GM18519 (cell line): ENCODE measurements around the gene LIPN.

Experiments used
- ATAC-seq: cut with Tn5 transposase; IDR thresholded peaks from one replicate; pipeline ENCODE4 v1.9.1; 2021; ENCODE audit warnings: mild to moderate bottlenecking, moderate library complexity; ENCODE audit not compliant: unreplicated experiment, low FRiP score

LIPN gene

DNA sequence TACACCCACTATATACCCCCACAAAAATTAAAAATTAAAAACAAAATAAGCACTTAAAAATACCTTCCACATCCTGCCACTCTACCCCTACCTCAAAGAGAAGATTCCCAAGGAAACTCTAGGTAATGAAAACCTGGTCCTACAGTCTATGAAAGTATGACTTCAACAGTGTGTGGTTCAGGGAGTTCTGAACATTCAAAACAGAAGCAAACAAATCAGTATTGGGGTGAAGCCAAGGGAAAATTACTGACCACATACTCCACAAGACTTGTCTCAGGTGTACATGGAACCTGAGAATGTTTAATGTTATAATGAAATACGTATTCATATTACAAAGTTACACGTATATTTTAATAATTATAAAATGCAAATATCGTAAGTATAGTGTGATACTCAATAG lies 22.4 kb downstream of the LIPN start:
- no peak for ATAC-seq

DNA sequence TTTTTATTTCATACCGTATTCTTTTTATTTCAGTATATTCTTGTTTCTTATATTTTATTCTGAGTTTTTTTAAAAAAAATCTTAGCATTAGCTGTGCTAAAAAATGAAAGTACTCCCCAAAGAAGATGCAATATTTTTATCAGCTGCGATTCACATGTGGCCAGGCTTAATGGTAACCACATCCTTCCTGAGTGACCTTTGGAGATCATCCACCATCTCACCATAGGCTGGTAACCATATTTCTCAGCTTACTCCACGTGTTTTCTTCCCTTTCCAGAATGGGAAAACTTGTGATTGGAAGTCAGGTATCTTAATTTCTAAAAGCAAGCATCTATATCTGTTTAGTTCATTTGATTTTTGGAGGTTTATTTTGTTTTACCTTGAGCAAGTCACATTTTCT lies 23.9 kb downstream of the LIPN start:
- ATAC-seq = no peak

DNA sequence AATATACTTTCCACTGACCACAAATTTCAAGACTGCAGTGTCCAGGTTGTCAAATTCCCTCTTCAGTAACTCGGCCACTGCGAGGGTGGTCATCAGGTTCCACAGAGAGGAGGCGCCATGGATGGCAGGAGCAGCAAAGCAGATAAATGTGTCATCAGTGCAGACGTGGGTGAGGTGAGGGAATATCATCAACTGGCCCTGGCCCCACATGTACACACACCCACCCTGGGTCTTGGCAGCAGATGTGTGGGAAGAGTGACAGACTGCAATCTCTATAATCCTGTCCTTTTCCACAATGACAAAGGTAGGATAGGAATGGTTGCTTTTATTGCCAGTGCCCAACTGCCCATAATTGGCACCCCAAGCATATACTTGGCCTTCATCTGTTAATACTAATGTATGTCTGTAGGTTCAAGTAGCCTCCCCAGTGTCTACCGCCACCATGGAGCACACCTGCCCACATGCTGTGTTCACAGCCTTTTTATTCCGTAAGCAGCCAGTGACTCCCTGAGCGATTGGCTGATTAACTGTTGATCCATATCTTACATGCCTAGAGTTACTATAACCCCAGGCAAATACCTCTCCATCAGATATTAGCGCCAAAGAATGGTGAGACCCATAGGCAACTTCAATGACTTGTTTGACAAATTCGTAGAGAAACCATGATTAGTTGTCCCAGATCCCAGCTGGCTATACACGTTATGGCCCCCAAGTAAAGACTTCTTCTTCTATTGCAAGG lies 26.4 kb downstream of the LIPN start:
- ATAC-seq = no peak

- no peak for ATAC-seq
Measured at GRCh38 chr10:88787463-88787862, 27.6 kb downstream of the LIPN start.

GRCh38 chr10:88788924-88789323 lies 29.1 kb downstream of the LIPN start:
- ATAC-seq = no peak

GRCh38 chr10:88791924-88792323 lies 32.1 kb downstream of the LIPN start:
- no peak for ATAC-seq

DNA sequence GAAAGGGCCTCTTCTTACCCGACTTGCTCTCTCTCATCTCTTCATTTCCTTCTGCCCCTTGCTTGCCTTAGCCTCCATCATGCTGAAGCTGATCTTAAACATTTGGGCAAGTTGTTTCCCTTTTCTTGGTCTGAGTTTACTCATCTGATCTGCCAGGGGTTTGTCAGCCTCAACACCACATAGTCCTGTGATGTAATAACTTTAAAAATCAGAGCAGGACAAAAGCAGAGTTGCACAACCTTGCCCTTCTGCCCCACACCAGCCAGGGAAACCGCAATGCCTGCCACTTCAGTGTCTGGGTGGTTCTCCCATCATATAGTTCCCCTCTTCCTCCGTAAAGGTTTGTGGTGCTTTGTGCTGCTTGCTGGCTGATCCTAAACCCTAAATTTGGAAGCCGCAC lies 32.8 kb downstream of the LIPN start:
- no peak for ATAC-seq

DNA sequence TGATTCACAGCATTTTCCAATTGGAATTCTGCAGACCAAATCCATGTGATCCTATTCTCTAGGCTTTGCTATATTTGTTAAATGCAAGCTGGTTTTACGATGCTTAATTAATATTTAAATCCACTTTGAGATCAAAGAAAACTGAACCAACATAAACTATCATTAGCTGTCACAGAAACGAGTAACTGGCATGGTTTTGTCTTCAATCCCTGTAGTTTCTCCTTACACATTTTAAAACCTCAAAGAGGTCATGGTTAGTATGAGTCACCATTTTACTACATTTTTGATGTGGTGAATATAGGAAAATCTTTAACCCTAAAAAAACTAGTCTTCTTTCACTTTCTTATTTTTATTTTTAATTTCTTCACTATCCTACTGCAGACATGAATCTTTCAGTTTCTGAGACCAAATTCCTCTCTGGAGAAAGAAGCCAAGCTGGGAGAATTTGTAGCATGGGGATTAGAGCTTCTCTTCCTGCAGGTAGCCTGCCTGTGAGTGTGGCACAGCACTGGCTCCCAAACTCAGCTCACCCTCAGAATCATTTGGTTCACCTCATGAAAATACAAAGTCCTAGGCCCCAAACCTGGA lies 34.0 kb downstream of the LIPN start:
- no peak for ATAC-seq

GRCh38 chr10:88794731-88795130 lies 34.9 kb downstream of the LIPN start:
- ATAC-seq = no peak

DNA sequence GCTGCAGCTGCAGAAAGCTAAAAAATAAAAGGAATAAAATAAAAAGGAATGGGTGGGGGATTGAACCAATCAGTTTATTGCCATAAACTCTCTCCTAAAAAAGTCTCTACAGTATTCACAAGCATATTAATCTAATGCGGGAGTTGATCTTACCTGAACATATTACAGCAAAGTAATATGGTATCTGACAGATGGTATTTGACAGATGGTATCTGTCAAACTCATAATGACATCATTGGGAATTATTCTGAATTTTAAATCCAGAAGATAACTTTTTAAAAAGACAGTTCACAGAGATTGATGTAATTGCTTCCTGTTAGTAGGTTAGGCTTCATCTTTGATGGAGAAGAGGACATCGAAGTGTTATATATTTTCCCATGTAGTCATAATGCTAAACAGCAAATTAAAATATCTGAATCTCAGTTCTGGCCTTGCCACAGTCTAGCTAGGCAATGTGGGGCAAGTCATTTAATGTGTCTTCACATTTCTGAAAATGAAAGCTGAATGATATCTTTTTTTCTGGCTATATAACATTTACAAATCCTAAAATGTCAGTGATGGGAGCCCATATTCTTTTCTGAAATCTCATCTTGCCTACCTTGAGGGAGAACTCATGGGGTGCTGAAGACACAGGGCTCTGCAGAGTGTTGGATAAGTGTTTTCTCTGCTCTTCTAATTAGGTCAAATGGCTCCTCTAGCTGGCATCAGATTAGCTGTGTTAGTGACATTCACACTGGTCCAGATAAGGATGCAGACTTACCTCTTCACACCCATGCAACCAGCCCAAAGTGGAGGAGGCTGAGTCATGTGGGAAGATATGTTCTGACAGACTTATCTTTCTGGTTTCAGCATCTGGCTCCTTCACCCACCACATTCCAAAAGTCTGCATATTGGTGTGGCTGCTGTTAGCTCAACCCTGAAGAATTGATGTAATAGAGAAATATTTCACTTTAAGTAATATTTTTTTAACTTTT lies 40.6 kb downstream of the LIPN start:
- ATAC-seq = no peak

GRCh38 chr10:88802523-88803285 lies 42.9 kb downstream of the LIPN start, which contains the start of gene LIPM:
TSS of gene LIPM (plus strand) at chr10:88802730. CDS start at chr10:88802897, 167 bp downstream.
- ATAC-seq = no peak

DNA sequence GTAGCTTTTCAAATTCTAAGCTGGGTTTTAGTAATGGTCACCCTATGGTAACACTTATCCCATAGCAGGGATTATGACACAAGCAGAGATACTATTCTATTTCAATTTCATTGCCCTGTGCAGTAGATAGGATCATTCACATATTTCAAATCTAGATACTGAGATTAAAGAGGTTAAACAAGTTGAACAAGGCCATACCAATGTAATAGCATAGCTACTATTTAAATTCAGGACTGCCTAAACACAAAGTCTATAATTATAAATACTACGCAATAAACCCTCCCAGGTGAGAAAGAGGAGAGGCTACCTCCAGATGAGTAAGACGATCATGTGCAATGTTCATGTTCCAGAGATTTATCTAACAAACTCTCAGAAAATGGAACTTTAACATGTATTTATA lies 43.8 kb downstream of the LIPN start:
- no peak for ATAC-seq

DNA sequence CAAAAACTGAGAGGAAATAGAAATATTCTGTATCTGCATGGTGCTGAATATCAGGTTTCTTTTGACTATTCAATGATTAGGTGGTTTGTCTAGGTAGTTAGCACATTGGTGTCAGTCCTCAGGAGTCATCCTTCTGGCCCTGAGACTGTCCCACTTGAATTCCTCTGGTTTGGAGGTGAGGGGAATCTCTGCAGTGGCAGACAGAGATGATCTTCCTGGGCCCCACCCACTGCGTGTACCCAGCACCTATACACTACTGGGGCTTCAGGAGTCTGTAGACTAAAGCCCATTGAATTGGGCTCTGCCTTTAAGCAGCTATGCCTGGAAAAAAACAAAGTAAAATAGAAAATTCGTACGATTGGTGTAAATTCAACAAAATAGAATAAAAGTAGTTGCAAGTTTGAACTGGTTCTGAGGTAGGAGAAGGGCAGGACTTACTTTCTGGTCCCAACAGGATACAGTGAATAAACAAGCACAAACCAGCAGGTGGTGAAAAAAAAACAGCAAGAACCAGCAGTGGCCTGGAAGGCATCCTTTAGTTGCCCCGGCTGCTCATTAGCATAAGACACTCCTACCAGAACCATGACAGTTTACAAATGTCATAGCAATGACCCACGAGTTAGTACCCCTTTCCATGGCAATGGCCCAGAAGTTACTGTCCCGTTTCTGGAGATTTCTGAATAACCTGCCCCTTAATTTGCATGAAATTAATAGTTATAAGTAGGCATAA lies 44.4 kb downstream of the LIPN start:
- no peak for ATAC-seq

GRCh38 chr10:88805361-88805760 lies 45.5 kb downstream of the LIPN start:
- ATAC-seq = no peak

- no peak for ATAC-seq
Measured at GRCh38 chr10:88805924-88806323, 46.1 kb downstream of the LIPN start.

DNA sequence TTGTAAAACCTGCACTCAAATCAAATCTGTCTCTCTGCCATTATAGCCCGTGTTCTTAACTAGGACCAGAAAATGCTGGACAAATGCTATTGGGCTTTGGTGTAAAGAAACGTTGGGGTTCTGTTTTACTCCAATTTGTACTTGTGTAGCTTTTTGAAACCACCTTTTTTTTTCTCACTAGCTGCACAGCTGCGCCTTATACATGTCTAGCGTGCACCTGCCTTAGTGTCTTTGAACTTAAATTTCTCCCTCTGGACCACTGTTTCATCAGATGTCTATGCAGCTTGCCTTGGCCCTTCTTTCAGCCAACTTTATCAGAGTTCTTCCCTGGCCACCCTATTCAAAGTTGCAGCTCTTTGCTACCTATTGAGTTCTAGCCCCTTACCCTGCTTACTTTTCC lies 49.8 kb downstream of the LIPN start:
- no peak for ATAC-seq

DNA sequence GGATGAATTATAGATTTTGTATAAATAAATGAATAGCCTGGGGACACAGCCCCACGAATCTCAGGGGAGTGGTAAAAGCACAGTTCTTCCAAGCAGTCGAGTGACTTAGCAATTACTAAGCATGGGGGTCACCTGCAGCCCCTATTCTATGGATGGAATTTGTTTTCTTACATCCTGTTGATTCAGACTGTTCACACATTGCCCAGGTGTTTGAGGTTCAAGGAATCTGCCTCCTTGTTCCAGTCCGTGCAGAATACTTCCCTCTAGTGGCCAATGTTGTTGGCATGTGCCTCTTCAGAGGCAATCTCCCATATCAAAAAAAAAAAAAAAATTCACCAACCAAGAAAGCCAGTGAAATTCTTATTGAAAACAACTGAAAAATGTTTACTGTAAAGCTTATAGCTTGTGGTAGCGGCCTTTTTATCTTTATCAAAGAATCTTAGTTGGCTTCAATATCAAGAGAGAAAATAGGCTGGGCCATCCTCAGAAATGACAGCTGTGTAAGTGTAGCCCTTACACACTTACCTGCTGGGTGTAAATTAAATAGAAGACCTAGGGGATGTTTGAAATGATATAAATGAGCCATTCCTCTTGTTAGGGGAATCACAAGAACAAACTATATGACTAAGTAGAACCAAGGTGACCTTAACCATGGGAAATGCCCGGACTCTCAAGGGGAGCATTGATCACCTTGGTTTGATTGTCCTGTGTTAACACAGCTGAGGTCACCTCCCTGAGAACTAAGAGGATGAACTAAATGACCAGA lies 50.6 kb downstream of the LIPN start:
- ATAC-seq = no peak

DNA sequence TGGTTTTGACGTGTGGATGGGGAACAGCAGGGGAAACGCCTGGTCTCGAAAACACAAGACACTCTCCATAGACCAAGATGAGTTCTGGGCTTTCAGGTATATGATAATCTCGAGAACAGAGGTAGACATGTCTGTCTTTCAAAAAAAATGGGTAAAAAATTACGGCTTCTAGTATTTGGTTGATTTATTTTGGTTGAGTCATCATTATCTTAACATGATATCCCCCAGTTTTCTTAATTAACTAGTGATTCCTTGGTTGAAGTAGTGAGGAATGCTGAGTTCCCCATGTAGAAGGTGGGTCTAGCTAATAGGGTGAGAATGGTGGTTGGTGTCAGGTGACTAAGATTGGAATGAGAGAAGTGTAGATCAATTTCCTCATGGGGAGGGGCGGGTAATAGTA lies 53.4 kb downstream of the LIPN start:
- no peak for ATAC-seq

- no peak for ATAC-seq
Measured at GRCh38 chr10:88819290-88819689, 59.5 kb downstream of the LIPN start.
